ENCODE data around the gene ITPA. TPM values are rescaled to one million over a fixed set of nuclear protein-coding genes. Genes with fewer than 3 reads are reported as not detected.

ITPA gene
- total and polyA plus RNA-seq, 2 of the 8 experiments (the other 6 are each of a cell fraction or from before 2014, with no cell fraction given), result 88.2 to 94.0 TPM

GRCh38 chr20:3192226-3193015, 16.9 kb upstream of the ITPA start (continued):
- no peak for TF ChIP-seq NRF1 (IDR thresholded peaks at IDR 0.05; ENCODE audit: low read depth, low read length)
- no peak for TF ChIP-seq TBP (IDR thresholded peaks at IDR 0.05; ENCODE audit: low read depth, low read length)
- no peak for TF ChIP-seq TAF7 (optimal IDR thresholded peaks at IDR 0.05; ENCODE audit: borderline replicate concordance, low read depth, low read length)
- TF ChIP-seq RFX5 (IDR thresholded peaks at IDR 0.05; ENCODE audit: borderline replicate concordance, low read depth, low read length), result no peak
- no peak for TF ChIP-seq CTBP2 (IDR thresholded peaks at IDR 0.05; ENCODE audit: borderline replicate concordance, insufficient read depth, insufficient read length, low read length)
- no peak for TF ChIP-seq EZH2 (IDR thresholded peaks at IDR 0.05; ENCODE audit: low read depth, low read length, severe bottlenecking)
- TF ChIP-seq POLR2AphosphoS5 (IDR thresholded peaks at IDR 0.05; ENCODE audit: low read depth, low read length), result no peak
